Stomach (tissue), 4 donors: ENCODE results near the gene DEDD2.

Experiments used
- EP300 ChIP-seq: sonication (generic); formaldehyde crosslinking; IDR thresholded peaks from one replicate; pipeline ENCODE4 v1.6.1; 2017; ENCODE audit warnings: antibody characterized with exemption
- POLR2AphosphoS5 ChIP-seq, 3 donors: sonication (generic); formaldehyde crosslinking; IDR thresholded peaks; one replicate each; pipeline ENCODE4 v1.6.1; 2016; ENCODE audit warnings: antibody characterized with exemption in 3 of 3

DNA sequence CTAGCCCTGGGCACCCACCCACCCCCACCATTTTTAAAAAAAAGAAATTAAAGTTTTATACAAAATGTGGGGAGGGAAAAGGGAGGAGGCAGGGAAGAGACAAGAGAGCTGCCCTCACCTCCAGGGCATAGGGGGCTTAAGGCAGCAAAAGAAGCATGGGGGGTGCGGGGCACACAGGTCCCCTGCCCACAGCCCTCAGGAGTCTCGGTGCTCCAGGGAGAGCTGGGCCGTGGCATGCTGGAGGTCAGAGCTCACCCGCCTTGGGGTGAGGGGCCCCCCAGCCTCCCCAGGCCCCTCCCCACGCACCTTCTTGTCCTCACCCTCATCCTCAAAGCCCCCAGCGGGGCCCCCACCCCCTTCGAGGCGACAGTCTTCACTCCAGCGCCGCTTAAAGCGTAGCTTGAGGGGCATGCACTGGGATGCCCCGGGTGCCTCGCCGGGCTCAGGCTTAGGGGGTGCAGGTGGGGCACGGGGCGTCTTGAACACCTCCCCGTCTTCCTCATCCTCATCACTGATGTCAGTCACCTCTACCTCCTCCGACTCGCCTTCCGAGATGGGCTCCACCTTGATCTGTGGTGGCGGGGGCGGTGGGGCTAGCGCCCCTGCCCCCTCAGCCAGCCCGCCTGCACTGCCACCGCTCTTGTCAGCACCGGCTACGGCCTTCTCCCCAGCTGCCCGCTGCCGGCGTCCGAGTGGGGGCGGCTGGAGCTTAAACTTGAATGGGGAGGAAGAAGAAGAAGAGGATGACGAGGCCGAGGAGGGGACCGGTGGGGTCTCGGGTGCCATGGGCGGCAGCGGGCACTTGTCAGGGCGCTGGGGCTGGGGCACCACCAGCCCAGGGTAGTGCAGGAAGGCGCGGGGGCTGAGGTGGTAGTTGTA lies 31.0 kb upstream of the DEDD2 start:
- TF ChIP-seq EP300: no peak
- no peak for TF ChIP-seq POLR2AphosphoS5 (IDR thresholded peaks at IDR 0.05)
